ENCODE results near the gene MCRS1.
"Not testable (repeated sequence)": the region's sequence is repeated elsewhere in the genome, so short reads cannot be mapped to it uniquely, and the experiment has no call there.

Gene MCRS1

GRCh38 chr12:49515266-49515665 is 52.7 kb downstream of the MCRS1 start:
- peak; percentile 36 for DNase-seq (ENCODE audit: low read depth)

DNA sequence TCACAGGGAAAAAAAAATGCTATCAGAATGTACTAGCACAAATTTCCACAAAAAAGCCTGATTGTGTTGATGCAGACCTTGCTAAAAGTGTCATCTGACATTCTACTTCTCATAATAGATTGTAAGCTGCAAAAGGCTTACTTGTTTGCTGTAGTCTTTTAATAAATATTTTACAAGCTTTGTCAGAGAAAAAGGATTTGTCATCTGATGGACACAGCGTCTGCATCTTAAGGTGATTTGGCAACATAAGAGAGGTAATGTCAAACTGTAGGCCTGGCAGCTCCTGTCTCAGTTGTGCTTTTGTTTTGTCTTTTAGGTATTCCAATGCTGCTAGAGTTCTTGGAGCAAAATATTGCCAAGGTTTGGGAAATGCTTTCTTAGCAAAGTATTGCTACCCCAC is 55.4 kb downstream of the MCRS1 start:
- no peak for DNase-seq (ENCODE audit: low read depth)

- DNase-seq (ENCODE audit: low read depth) = no peak
Observed at GRCh38 chr12:49511410-49511809, 56.5 kb downstream of the MCRS1 start.

GRCh38 chr12:49509681-49510080 is 58.3 kb downstream of the MCRS1 start:
- DNase-seq (ENCODE audit: low read depth) = not testable (repeated sequence)

Data from stromal cell of bone marrow (primary cell).